Measurements from ENCODE around the gene ANKRD39. TPM values are rescaled to one million over a fixed set of nuclear protein-coding genes. Genes with fewer than 3 reads are reported as not detected.

The ANKRD39 gene
- total and polyA plus RNA-seq, 9 of the 15 experiments (the other 6 are each of a cell fraction or from before 2014, with no cell fraction given) = 8.2 to 33.1 (median 23.8) TPM

- TF ChIP-seq CEBPG (CRISPR knock-in tag; IDR thresholded peaks at IDR 0.05) (no peak), CEBPG (tag; conservative IDR thresholded peaks at IDR 0.05 in 1 of 2, IDR thresholded peaks at IDR 0.05 in 1 of 2) (no peak), CREB1 (IDR thresholded peaks at IDR 0.05) (no peak), CREB1 (CRISPR knock-in tag; IDR thresholded peaks at IDR 0.05) (no peak), BHLHE40 (IDR thresholded peaks at IDR 0.05; ENCODE audit: low read length) (peak; percentile 63), TAF7 (tag; IDR thresholded peaks at IDR 0.05) (no peak), HMBOX1 (IDR thresholded peaks at IDR 0.05) (no peak), CTCFL (IDR thresholded peaks at IDR 0.05; ENCODE audit: borderline replicate concordance, insufficient read depth, low read depth, low read length, poor library complexity, severe bottlenecking) (no peak), SMARCC2 (IDR thresholded peaks at IDR 0.05; ENCODE audit: low read depth) (no peak), PHTF2 (CRISPR knock-in tag; IDR thresholded peaks at IDR 0.05) (no peak), RFX1 (IDR thresholded peaks at IDR 0.05) (no peak), KAT7 (CRISPR knock-in tag; IDR thresholded peaks at IDR 0.05; ENCODE audit: borderline replicate concordance) (no peak), ID3 (CRISPR knock-in tag; IDR thresholded peaks at IDR 0.05) (no peak), ID3 (tag; IDR thresholded peaks at IDR 0.05) (no peak), ILF3 (IDR thresholded peaks at IDR 0.05; ENCODE audit: borderline replicate concordance) (no peak), MYBL2 (IDR thresholded peaks at IDR 0.05; ENCODE audit: low read depth) (no peak), MYBL2 (CRISPR knock-in tag; IDR thresholded peaks at IDR 0.05; ENCODE audit: borderline replicate concordance) (no peak), ILK (tag; IDR thresholded peaks at IDR 0.05; ENCODE audit: borderline replicate concordance, low read depth) (no peak), THAP7 (CRISPR knock-in tag; IDR thresholded peaks at IDR 0.05) (no peak), PKNOX1 (IDR thresholded peaks at IDR 0.05) (peak; percentile 50; the same call in 1 of the 2 replicates), HES1 (IDR thresholded peaks at IDR 0.05; ENCODE audit: low read depth) (no peak), ZNF263 (CRISPR knock-in tag; IDR thresholded peaks at IDR 0.05; ENCODE audit: borderline replicate concordance) (peak; percentile 75), ELF1 (tag; IDR thresholded peaks at IDR 0.05) (no peak)
Observed at GRCh38 chr2:96809951-96810782, 47.6 kb downstream of the ANKRD39 start (continued).

Data from K562 (cell line).